ENCODE data around the gene RPRM. TPM values are rescaled to one million over a fixed set of nuclear protein-coding genes. Genes with fewer than 3 reads are reported as not detected.
A peak's percentile ranks its signal among the peaks of the same experiment; 100 is the strongest.

The RPRM gene
- total RNA-seq, 6 donors from 2014 or later = 0.60 to 0.84 TPM; not detected in 4

DNA sequence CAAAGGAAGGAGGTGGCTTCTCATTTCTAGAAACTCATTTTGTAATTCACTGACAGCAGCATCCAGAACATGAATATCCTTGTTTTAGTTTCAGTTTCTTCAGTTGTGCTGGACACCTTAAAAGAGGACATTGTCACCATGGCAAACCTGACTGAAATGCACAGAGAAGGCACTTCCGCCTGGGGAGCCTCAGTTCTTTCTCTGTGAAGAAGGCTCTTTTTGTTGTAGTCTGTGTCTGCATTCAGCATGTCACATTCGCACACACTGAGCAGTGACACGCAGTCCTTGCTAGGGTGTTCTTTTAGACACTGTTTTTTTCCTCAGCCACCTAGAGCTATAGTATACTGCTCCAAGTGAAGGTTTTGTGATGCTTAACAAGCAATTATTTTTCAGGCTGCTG lies 9.5 kb upstream of the RPRM start:
- Histone ChIP-seq H3K36me3 (no peaks in the 10 kb centered on the region), H3K9me3 (no peaks in the 10 kb centered on the region), H3K27ac (no peak overlapping the region), H3K4me3 (no peak overlapping the region), H3K4me1 (no peaks in the 10 kb centered on the region), H3K27me3 (no peaks in the 10 kb centered on the region)
- no peak for TF ChIP-seq POLR2AphosphoS5 (IDR thresholded peaks at IDR 0.05)
- no peak for TF ChIP-seq CTCF (IDR thresholded peaks at IDR 0.05)
- TF ChIP-seq EP300 (IDR thresholded peaks at IDR 0.05) = no peak
- TF ChIP-seq POLR2A (IDR thresholded peaks at IDR 0.05) = no peak
- DNase-seq (no peak), ATAC-seq (ENCODE audit: low FRiP score in 2 of 2) (no peak)
- 64 to 73% methylated on average over 3 of the region's 3 CpGs for WGBS, 2 donors

DNA sequence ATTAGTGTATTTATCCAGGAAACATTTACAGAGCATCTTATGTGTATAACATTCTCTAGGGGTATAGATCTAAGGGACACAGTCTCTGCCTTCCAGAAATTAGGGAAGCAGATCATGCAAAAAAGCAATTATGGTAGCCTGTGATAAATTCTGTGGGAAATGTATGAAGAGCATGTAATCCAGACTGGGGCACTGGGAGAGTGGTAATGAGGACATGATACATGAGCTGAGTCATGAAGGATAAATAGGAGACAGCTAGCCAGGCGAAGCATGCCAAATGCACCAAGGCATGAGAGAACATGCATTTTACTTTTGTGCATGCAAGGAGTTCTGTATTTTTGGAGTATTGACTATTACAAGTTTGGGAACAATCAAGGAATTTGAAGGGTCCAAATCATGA lies 8.9 kb upstream of the RPRM start:
- ATAC-seq (ENCODE audit: low FRiP score in 2 of 2) (no peak), DNase-seq (no peak)
- TF ChIP-seq POLR2AphosphoS5 (IDR thresholded peaks at IDR 0.05) = no peak
- Histone ChIP-seq H3K9me3 (no peaks in the 10 kb centered on the region), H3K27ac (no peak overlapping the region), H3K27me3 (no peaks in the 10 kb centered on the region), H3K4me1 (no peaks in the 10 kb centered on the region), H3K4me3 (no peak overlapping the region), H3K36me3 (no peaks in the 10 kb centered on the region)
- WGBS, 2 donors = 74 to 83% methylated on average over 1 of the region's 1 CpG

- H3K4me1 ChIP-seq = peaks cover 17 to 29% (median 24%) of the 10 kb centered on the region in 4 donors
- peaks cover 0 to 21% (median 10%) of the 10 kb centered on the region in 4 donors for H3K27me3 ChIP-seq
- ATAC-seq (ENCODE audit: low FRiP score in 2 of 2) (no peak), DNase-seq (no peak)
- H3K36me3 ChIP-seq = no peaks in the 10 kb centered on the region
- TF ChIP-seq POLR2AphosphoS5 (IDR thresholded peaks at IDR 0.05) (no peak), CTCF (IDR thresholded peaks at IDR 0.05) (no peak), EP300 (IDR thresholded peaks at IDR 0.05) (no peak), POLR2A (IDR thresholded peaks at IDR 0.05) (no peak)
- no peak overlapping the region for H3K27ac ChIP-seq
- 49 to 59% methylated on average over 5 of the region's 5 CpGs for WGBS, 2 donors
- no peak overlapping the region for H3K4me3 ChIP-seq
- H3K9me3 ChIP-seq = no peaks in the 10 kb centered on the region
These were observed 1.0 kb upstream of the RPRM start for GRCh38 chr2:153479573-153479972.

DNA sequence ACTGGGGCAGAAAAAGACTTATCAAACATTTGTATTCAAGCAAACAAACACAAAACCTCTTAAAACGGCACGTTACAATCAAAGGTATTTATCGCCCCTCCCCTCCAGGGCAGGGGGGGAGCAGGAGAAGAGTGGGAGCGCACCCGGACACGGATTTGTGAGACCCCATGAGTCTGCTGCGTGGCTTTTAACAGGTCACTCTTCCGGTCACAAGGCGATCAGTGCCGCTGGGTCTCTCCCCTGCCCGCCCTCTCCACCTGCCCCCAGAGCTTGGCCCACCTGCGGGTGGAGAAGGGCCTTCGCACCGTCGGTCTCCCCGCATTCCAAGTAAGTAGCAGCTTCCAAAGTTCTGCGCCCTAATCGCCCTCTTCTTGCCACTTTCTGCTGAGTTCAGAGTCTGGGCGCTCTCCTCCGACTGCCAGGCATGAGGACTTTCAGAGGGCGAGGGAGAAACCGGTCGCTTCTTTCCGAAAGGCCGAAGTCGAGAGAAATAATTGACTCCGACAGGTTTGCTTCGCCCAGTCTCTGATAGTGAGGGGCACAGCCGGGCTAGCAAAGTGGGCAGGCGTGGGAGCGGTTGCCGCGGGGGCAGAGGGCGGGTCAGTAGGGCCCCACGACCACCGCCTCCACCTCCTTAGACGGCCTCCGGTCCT lies 800 bp downstream of the RPRM start:
- Histone ChIP-seq H3K4me1 (peaks cover 17 to 29% (median 24%) of the 10 kb centered on the region in 4 donors), H3K27ac (no peak overlapping the region), H3K4me3 (peak overlapping the region in 3 of 4 donors; percentile 43 to 59 (median 54)), H3K27me3 (peaks cover 0 to 21% (median 10%) of the 10 kb centered on the region in 4 donors), H3K9me3 (no peaks in the 10 kb centered on the region), H3K36me3 (no peaks in the 10 kb centered on the region)
- DNase-seq (peak in 1 of 2 donors; percentile 51), ATAC-seq (ENCODE audit: low FRiP score in 2 of 2) (peak in 1 of 2 donors; percentile 0)
- TF ChIP-seq POLR2A (IDR thresholded peaks at IDR 0.05) (no peak), POLR2AphosphoS5 (IDR thresholded peaks at IDR 0.05) (no peak), CTCF (IDR thresholded peaks at IDR 0.05) (no peak), EP300 (IDR thresholded peaks at IDR 0.05) (no peak)
- WGBS, 2 donors = 5 to 7% methylated on average over 24 to 38 of the region's 38 CpGs

DNA sequence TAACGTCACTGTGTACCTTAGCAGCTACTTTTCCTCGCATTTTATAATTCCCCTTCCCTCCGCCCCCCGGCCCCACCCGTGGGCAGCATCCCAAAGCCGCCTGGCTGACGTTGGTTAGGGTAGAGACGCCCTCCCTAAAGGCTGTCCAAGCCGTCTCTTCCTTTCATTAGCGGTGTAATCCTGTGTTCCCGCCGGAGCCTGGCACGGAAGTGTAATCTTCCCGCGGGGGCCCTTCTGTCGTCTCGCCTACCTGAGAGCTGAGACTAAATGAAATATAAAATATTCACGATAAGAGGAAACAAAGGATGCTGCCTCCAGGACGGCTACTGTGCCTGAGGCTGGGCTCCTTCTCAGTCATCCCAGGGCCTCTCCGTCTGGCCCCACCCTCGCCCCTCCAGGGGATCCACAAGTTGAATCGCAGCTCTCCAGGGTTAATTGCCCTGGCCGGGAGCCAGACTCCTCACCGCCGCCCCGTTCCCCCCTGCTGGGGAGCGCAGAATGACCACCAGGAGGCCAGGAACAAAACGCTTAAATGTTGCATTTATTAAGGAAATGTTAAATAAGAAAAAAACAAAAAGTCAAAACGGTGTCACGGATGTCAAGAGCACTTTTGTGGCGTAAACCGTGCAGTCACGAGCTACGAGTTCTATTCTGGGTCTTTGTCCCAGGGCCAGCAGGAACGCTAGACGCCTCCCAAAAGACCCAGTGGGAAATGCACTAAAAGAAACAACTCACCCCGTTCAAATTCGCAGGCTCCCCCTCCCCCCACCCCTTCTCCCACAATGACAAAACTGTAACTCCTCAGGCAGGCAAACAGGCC lies 1.5 kb downstream of the RPRM start:
- 3 to 4% methylated on average over 28 to 38 of the region's 38 CpGs for WGBS, 2 donors
- Histone ChIP-seq H3K36me3 (no peaks in the 10 kb centered on the region), H3K9me3 (no peaks in the 10 kb centered on the region), H3K27ac (no peak overlapping the region), H3K27me3 (peaks cover 0 to 21% (median 10%) of the 10 kb centered on the region in 4 donors), H3K4me3 (peak overlapping the region in 3 of 4 donors; percentile 43 to 59 (median 54)), H3K4me1 (peaks cover 17 to 29% (median 24%) of the 10 kb centered on the region in 4 donors)
- ATAC-seq (ENCODE audit: low FRiP score in 2 of 2) (peak in 1 of 2 donors; percentile 21), DNase-seq (peak in 1 of 2 donors; percentile 66)
- TF ChIP-seq EP300 (IDR thresholded peaks at IDR 0.05) (no peak), POLR2A (IDR thresholded peaks at IDR 0.05) (no peak), CTCF (IDR thresholded peaks at IDR 0.05) (no peak), POLR2AphosphoS5 (IDR thresholded peaks at IDR 0.05) (no peak)
